RWPE1 (cell line): ENCODE measurements around the gene MAPK8.

Experiments used
- CTCF ChIA-PET: fragments of 350-600 bp; sonication (Branson Sonifier 250); formaldehyde crosslinking; extraction: SDS; loops from one replicate; lab custom pipeline; 2021; lab: Yijun Ruan, JAX
- POLR2A ChIA-PET: fragments of 400-600 bp; formaldehyde crosslinking; extraction: SDS; loops from one replicate; lab custom pipeline; 2020; ENCODE audit warnings: antibody characterized with exemption; ENCODE audit not compliant: low non-redundant PET; lab: Yijun Ruan, JAX
- DNase-seq: peaks from one replicate; pipeline ENCODE4 v3.0.0; 2012; ENCODE audit warnings: low spot score
- H3K27ac ChIP-seq: fragments of 450-650 bp; 2 replicates; pipeline ENCODE4 v1.5.1; 2017
- CTCF ChIP-seq: fragments of 450-650 bp; conservative IDR thresholded peaks from 2 replicates; pipeline ENCODE4 v1.5.1; 2017; ENCODE audit warnings: low read depth, mild to moderate bottlenecking

MAPK8 gene

GRCh38 chr10:48299692-48300091, 6.8 kb upstream of the MAPK8 start:
- ChIA-PET CTCF (no interaction called here), POLR2A (no interaction called here)
- DNase-seq = no peak
- TF ChIP-seq CTCF = no peak
- H3K27ac ChIP-seq = no peak overlapping the region

GRCh38 chr10:48300556-48300955, 5.9 kb upstream of the MAPK8 start:
- DNase-seq = no peak
- POLR2A ChIA-PET = no interaction called here
- TF ChIP-seq CTCF = no peak
- no peak overlapping the region for H3K27ac ChIP-seq
- CTCF ChIA-PET = interaction anchor here (1.5 kb wide), 1 partner anchor 10 kb away, joined by 8 read pairs; no protein-coding TSS in a partner anchor

GRCh38 chr10:48302515-48303476, 3.7 kb upstream of the MAPK8 start:
- ChIA-PET CTCF (no interaction called here), POLR2A (no interaction called here)
- no peak for DNase-seq
- no peak for TF ChIP-seq CTCF
- no peak overlapping the region for H3K27ac ChIP-seq

- no peak for DNase-seq
- peak overlapping the region; percentile 82 for H3K27ac ChIP-seq
- ChIA-PET POLR2A (no interaction called here), CTCF (interaction anchor here (0.7 kb wide), 1 partner anchor 116 kb away, joined by 3 read pairs; no protein-coding TSS in a partner anchor)
- no peak for TF ChIP-seq CTCF
These were observed 592 bp upstream of the MAPK8 start for GRCh38 chr10:48305905-48306264.

- peak; percentile 64 for DNase-seq
These were observed 613 bp downstream of the MAPK8 start for GRCh38 chr10:48306870-48307710.

More at GRCh38 chr10:48306870-48307710, 613 bp downstream of the MAPK8 start:
- peak overlapping the region; percentile 82 for H3K27ac ChIP-seq
- no peak for TF ChIP-seq CTCF
- ChIA-PET CTCF (no interaction called here), POLR2A (no interaction called here)
